Rectal smooth muscle tissue (tissue), 1 donor: ENCODE data around the gene SMIM11.
"Not testable (repeated sequence)": the region's sequence is repeated elsewhere in the genome, so short reads cannot be mapped to it uniquely, and the experiment has no call there.

Source experiments
- H3K27ac ChIP-seq: one replicate; pipeline ENCODE4 v1.7.0; 2013; ENCODE audit warnings: low read depth, low read length, inconsistent platforms
- H3K27me3 ChIP-seq: one replicate; pipeline ENCODE4 v1.7.0; 2013; ENCODE audit warnings: low read length; ENCODE audit not compliant: control insufficient read depth, insufficient read depth
- H3K36me3 ChIP-seq: one replicate; pipeline ENCODE4 v1.7.0; 2013; ENCODE audit warnings: low read length; ENCODE audit not compliant: control insufficient read depth, insufficient read depth
- H3K4me1 ChIP-seq: one replicate; pipeline ENCODE4 v1.7.0; 2013; ENCODE audit warnings: low read length; ENCODE audit not compliant: control insufficient read depth, insufficient read depth
- H3K4me3 ChIP-seq: one replicate; pipeline ENCODE4 v1.7.0; 2013; ENCODE audit warnings: low read length
- H3K9ac ChIP-seq: one replicate; pipeline ENCODE4 v1.7.0; 2013; ENCODE audit warnings: low read length

Gene SMIM11

DNA sequence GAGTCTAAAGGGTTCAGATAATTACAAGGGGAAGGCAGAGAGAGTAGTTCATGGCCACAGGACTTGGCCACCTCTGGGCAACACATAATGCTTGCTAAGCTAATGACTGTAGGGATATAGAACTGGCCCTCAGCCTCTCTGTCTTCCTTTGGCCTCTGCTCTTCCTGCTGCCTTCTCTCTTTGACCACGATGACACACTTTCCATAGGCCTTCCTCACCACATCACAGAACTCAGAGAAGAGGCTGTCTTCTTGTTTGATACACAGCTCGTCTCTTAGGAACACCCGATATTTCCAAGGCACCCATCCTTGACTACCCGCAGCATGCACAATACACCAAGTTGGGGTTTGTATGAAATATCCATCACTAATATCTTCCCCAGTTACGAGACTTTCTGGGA, 25.2 kb downstream of the SMIM11 start:
- not testable (repeated sequence) for H3K27ac ChIP-seq, H3K4me1 ChIP-seq, H3K9ac ChIP-seq, H3K4me3 ChIP-seq, H3K36me3 ChIP-seq, H3K27me3 ChIP-seq

GRCh38 chr21:34404742-34405141, 29.4 kb downstream of the SMIM11 start:
- H3K27me3 ChIP-seq, H3K9ac ChIP-seq, H3K4me3 ChIP-seq, H3K4me1 ChIP-seq, H3K27ac ChIP-seq, H3K36me3 ChIP-seq: not testable (repeated sequence)

GRCh38 chr21:34405686-34406085, 30.4 kb downstream of the SMIM11 start:
- H3K9ac ChIP-seq, H3K4me3 ChIP-seq, H3K27me3 ChIP-seq, H3K27ac ChIP-seq, H3K4me1 ChIP-seq, H3K36me3 ChIP-seq: not testable (repeated sequence)

GRCh38 chr21:34406102-34406501, 30.8 kb downstream of the SMIM11 start:
- H3K4me1 ChIP-seq, H3K27ac ChIP-seq, H3K36me3 ChIP-seq, H3K27me3 ChIP-seq, H3K9ac ChIP-seq, H3K4me3 ChIP-seq: not testable (repeated sequence)

GRCh38 chr21:34406676-34407075, 31.4 kb downstream of the SMIM11 start:
- not testable (repeated sequence) for H3K9ac ChIP-seq, H3K36me3 ChIP-seq, H3K4me3 ChIP-seq, H3K4me1 ChIP-seq, H3K27ac ChIP-seq, H3K27me3 ChIP-seq

- not testable (repeated sequence) for H3K4me1 ChIP-seq, H3K27ac ChIP-seq, H3K36me3 ChIP-seq, H3K9ac ChIP-seq, H3K27me3 ChIP-seq, H3K4me3 ChIP-seq
Observed at GRCh38 chr21:34407294-34407693, 32.0 kb downstream of the SMIM11 start.

DNA sequence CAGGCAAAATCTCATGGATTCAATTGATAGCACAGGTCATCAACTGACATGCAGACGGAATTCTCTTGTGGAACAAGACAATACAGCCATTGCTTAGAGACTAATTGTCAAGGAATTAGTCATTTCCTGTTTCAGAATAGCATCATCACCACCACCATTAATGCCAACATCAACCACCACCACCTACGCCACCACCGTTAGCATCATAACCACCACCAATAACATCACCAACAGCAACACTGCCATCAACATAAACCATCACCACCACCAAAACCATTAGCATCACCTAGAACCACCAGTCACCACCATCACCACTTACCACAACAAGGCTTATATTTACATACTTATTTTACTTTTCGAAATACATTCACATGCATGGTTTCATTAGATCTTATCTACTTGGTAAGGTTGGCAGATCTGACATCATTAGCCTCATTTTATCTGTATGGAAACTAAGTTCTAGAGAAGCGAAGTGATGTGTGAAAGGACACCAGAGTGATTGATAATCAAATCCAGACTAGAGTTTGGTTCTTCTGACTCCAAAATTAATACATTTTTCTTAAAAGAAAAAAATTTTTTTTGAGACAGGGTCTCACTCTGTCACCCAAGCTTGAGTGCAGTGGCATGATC, 42.3 kb downstream of the SMIM11 start:
- H3K27me3 ChIP-seq, H3K4me1 ChIP-seq, H3K27ac ChIP-seq, H3K4me3 ChIP-seq, H3K36me3 ChIP-seq, H3K9ac ChIP-seq: not testable (repeated sequence)

- H3K36me3 ChIP-seq, H3K27ac ChIP-seq, H3K27me3 ChIP-seq, H3K9ac ChIP-seq, H3K4me3 ChIP-seq, H3K4me1 ChIP-seq: not testable (repeated sequence)
Observed at GRCh38 chr21:34423805-34424204, 48.5 kb downstream of the SMIM11 start, which contains the start of gene SMIM34. Gene SMIM34, minus strand, starts transcription at chr21:34423951. Its CDS starts 112 bp downstream, at chr21:34423839.

DNA sequence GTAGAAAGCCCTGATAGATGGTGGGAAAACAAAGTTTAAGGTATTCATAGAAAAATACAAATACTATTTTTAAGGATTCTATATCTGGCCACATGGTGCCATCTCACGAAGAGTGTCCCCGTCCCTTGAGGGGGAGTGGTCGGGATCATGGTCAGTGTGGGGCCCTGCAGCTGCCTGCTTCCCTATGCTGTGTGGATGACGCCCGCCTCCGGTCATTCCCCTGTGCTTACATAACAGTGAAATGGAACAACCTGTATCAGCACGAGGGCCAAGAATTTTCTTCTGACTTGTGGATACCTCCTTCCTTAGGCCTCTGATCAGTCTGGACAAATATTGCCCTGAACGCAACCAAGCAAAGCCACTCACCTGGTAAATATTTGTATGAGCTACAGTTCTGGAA, 52.0 kb downstream of the SMIM11 start:
- not testable (repeated sequence) for H3K27ac ChIP-seq, H3K36me3 ChIP-seq, H3K4me1 ChIP-seq, H3K4me3 ChIP-seq, H3K9ac ChIP-seq, H3K27me3 ChIP-seq

DNA sequence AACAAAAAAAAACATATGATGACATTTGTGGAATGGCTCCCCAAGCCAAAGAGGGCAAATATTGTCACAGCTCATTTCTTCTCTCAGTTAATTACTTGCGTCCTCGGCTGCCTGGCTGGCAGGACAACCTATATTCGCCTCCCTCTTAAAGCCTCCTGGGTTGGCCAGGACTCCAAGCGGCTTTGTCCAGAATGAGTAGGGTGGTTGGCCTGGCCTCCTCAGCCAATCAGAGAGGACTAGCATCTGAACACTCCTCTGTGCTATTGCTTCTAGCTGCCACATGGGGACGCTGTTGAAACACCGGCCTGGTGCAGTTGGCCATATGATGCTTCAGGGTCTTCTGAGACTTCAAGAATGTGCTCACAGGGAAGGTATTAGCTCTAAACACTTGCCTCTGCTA, 53.1 kb downstream of the SMIM11 start:
- not testable (repeated sequence) for H3K36me3 ChIP-seq, H3K4me3 ChIP-seq, H3K27me3 ChIP-seq, H3K9ac ChIP-seq, H3K4me1 ChIP-seq, H3K27ac ChIP-seq

DNA sequence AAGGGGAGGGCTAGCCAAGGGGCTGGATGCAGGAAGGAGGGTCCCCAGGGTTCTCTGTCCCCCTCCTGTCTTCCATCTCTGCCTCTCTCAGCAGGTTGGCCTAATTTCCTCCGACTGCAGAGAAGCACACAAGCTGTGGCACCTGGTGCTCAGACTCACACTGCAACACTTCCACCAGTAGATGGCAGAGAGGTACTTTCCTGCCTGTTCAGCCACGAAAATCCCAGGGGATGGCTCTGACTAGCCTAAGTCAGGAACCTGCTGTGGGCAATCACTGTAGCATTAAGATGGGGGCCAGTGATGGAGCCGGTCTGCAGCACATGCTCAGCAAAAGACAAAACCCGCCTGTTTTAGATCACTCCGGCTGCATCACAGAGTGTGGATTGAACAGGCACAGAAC, 54.4 kb downstream of the SMIM11 start:
- not testable (repeated sequence) for H3K27me3 ChIP-seq, H3K4me1 ChIP-seq, H3K27ac ChIP-seq, H3K36me3 ChIP-seq, H3K9ac ChIP-seq, H3K4me3 ChIP-seq
